HG03175 (cell line): ENCODE measurements around the gene ATG13.
"Not testable (repeated sequence)": the region's sequence is repeated elsewhere in the genome, so short reads cannot be mapped to it uniquely, and the experiment has no call there.

ENCODE experiments used
- ATAC-seq: cut with Tn5 transposase; IDR thresholded peaks from one replicate; pipeline ENCODE4 v1.9.1; 2021; ENCODE audit warnings: mild to moderate bottlenecking, moderate library complexity; ENCODE audit not compliant: unreplicated experiment

The ATG13 gene

GRCh38 chr11:46694607-46695006, 77.3 kb downstream of the ATG13 start:
- ATAC-seq = no peak

- ATAC-seq = no peak
Observed at GRCh38 chr11:46695345-46696211, 78.2 kb downstream of the ATG13 start.

GRCh38 chr11:46696212-46696558, 78.8 kb downstream of the ATG13 start:
- no peak for ATAC-seq

- no peak for ATAC-seq
Observed at GRCh38 chr11:46697303-46697702, 80.0 kb downstream of the ATG13 start.

- ATAC-seq = no peak
Observed at GRCh38 chr11:46697723-46698122, 80.4 kb downstream of the ATG13 start.

GRCh38 chr11:46698597-46698996, 81.2 kb downstream of the ATG13 start:
- no peak for ATAC-seq

- ATAC-seq = peak; percentile 90
Observed at GRCh38 chr11:46700241-46701077, 83.1 kb downstream of the ATG13 start, which contains the start of the genes ARHGAP1 and ZNF408. Gene ARHGAP1 (minus strand): TSS chr11:46700619. CDS start chr11:46696107, 4,512 bp downstream. Gene ZNF408 (plus strand): TSS chr11:46701031. CDS start chr11:46701048, 17 bp downstream.

- no peak for ATAC-seq
Observed at GRCh38 chr11:46701078-46701654, 83.8 kb downstream of the ATG13 start.

- ATAC-seq = no peak
Observed at GRCh38 chr11:46705070-46705688, 87.8 kb downstream of the ATG13 start.

GRCh38 chr11:46706886-46707285, 89.5 kb downstream of the ATG13 start:
- no peak for ATAC-seq

GRCh38 chr11:46709351-46709750, 92.0 kb downstream of the ATG13 start:
- ATAC-seq = not testable (repeated sequence)

- ATAC-seq = no peak
Observed at GRCh38 chr11:46710821-46711269, 93.5 kb downstream of the ATG13 start.

GRCh38 chr11:46711303-46711702, 94.0 kb downstream of the ATG13 start:
- ATAC-seq = no peak

- ATAC-seq = no peak
Observed at GRCh38 chr11:46712874-46713576, 95.7 kb downstream of the ATG13 start.

GRCh38 chr11:46717825-46718154, 100.4 kb downstream of the ATG13 start:
- ATAC-seq = not testable (repeated sequence)

- no peak for ATAC-seq
Observed at GRCh38 chr11:46718155-46719019, 101.0 kb downstream of the ATG13 start.

- no peak for ATAC-seq
Observed at GRCh38 chr11:46719048-46719542, 101.7 kb downstream of the ATG13 start, which contains the start of gene F2. Gene F2 (plus strand): TSS chr11:46719213. CDS start chr11:46719236, 23 bp downstream.

GRCh38 chr11:46719543-46720218, 102.3 kb downstream of the ATG13 start:
- no peak for ATAC-seq

- ATAC-seq = no peak
Observed at GRCh38 chr11:46721286-46721685, 103.9 kb downstream of the ATG13 start.
